ENCODE data around the gene VENTX.
"Not testable (repeated sequence)": the region's sequence is repeated elsewhere in the genome, so short reads cannot be mapped to it uniquely, and the experiment has no call there.

VENTX gene

DNA sequence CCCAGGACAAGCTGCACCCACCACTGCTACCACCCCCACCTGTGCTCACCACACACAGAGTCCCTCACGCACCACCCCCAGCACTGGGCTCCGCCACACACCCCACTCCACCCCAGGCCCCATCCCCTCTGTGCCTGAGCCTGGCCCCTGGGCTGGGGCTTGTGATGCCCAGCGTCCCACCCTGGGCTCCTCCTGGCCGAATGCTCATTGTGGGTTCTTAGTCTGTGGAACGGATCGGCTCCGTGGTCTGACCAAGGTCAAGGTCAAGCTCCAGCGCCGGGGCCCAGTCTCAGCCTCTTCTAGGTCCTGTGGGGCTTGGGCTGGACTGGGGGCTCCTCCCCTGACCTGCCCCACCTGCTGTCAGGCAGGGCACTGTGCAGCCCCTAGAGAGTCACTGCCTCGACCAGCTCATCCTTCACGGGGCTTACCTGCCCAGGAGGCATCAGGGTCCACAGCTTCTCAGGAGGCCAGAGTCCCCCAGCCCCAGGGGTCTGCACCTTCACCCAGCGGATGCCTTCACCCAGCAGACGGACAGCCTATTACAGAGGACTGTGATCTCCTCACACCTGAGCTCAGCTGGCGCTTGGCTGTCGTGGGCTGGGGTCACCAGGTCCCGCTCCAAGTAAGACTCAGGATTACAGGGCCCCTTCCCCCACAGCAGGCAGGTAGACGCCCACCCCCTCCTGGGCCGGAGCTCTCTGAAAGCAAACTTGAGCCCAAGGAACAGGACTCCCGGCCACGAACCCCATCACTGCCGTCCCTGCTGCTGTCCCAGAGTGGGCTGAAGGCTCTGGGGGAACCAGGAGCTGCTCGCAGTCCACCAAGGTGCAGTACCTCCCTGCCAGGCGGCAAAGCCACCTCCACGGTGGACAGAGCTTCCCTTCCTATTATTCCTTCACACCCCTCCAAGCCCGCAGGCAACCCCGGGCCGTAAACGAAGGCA, 22.9 kb upstream of the VENTX start:
- no peak for DNase-seq (ENCODE audit: low read depth, low spot score)

DNA sequence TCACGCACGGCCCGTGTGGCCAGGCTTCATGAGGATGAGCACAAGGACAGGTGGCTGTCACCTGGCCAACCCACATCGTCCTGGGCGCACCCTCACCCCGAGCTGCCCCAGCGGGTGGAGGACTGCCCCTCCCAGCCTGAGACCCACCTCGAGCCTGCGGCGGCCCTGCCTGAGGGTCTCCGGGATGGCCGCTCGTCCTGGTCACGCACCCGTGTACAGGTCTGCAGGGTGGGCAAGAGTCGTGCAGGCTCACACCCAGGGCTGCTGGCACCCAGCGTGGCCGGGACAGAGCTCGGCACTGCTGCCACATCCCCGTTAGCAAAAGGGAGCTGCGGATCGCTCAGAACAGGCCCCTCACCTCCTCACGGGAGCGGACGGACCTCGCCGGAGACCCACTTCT, 22.1 kb upstream of the VENTX start:
- no peak for DNase-seq (ENCODE audit: low read depth, low spot score)

DNA sequence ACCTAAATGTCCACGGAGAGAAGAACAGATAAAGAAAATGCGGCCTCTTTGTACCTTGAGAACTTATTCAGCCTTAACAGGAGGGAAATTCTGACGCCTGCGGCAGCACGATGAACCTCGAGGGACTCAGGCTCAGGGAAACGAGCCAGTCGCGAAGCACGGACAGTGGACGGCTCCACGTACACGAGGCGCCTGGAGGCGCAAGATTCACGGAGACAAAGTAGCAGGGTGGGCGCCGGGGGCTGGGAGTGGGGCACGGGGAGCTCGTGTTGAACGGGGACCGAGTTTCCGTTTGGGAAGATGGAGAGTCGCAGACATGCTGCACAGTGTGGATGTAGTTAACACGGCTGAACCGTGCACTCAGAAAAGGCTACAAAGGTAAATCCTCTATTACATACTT, 20.9 kb upstream of the VENTX start:
- no peak for DNase-seq (ENCODE audit: low read depth, low spot score)

DNA sequence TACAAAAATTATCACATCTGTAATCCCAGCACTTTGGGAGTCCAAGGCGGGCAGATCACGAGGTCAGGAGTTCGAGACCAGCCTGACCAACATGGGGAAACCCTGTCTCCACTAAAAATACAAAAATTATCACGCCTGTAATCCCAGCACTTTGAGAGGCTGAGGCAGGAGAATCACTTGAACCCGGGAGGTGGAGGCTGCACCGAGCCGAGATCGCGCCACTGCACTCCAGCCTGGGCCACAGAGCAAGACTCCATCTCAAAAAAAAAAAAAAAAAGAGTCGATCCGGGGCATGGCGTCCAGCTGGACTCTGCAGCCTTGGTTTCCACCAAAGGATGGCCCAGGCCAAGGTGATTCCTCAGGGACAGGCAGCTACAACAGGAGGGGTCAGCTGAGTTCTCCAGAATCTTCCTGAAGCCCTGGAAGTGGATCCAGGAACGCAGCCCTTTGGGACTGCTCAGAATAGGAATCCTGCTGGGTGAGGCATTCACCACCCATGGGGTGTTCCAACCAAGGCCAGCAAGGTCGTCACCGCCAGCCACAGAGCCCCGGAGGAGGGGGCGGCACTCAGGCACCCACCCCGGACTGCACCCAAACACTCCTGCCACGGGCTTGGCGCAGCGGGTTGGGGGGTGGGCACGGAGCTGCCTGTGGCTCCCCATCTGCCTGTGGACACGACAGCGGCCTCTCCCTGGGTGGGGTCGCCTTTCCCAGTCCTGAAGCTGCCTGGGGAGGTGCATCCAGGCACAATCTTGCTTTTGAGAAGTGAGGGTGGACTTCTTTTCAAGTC, 19.7 kb upstream of the VENTX start:
- DNase-seq (ENCODE audit: low read depth, low spot score), result no peak

DNA sequence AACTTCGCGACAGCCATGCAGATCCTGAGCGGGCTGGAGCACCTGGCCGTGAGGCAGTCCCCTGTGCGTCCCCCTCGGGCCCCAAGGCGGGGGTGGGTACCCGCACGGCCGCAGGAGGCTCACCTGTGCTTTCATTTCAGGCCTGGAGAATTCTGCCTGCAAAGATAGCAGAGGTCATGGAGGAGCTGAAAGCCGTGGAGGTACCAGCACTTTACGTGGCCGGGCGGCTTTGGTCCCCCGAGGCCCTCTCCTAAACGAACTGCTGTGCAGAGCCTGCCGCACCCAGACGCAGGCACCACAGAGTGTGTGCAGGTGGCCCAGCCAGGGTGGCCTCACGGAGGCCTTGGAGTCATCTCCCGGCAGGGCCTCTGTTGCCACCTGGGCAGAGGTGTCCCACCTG, 18.8 kb upstream of the VENTX start:
- no peak for DNase-seq (ENCODE audit: low read depth, low spot score)

DNA sequence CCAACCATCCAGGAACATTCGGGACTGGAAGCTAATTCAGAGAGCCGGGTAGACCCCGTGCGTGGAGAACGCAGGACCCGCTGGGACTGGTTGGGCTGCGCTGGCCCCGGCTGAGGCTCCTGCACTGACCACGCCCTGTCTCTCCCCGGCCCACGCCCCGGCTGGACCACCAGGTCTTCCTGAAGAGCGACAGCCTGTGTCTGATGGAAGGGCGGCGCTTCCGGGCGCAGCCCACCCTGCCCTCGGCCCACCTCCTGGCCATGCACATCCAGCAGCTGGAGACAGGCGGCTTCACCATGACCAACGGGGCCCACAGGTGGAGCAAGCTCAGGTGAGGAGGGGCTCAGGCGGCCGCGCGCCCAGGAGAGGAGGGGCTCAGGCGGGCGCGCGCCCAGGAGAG, 17.9 kb upstream of the VENTX start:
- peak; percentile 86 for DNase-seq (ENCODE audit: low read depth, low spot score)

DNA sequence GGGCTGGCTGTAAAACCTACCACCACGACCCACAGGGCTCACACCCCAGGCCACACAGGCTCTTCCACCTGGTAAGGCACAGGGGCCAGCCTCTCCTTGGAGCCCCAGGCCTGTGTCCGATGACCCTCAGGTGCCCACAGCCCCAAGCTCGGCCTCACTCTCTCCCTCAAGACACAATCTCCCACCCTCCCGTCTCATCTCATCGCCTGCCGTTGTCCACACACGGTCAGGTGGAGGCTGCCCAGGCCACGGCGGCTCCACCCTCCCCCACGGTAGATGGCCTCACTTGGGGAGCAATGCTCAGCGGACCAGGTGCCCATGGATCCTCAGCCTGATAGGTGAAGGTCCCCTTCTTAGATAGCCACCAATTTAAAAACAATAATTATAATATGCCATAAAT, 16.3 kb upstream of the VENTX start:
- no peak for DNase-seq (ENCODE audit: low read depth, low spot score)

DNA sequence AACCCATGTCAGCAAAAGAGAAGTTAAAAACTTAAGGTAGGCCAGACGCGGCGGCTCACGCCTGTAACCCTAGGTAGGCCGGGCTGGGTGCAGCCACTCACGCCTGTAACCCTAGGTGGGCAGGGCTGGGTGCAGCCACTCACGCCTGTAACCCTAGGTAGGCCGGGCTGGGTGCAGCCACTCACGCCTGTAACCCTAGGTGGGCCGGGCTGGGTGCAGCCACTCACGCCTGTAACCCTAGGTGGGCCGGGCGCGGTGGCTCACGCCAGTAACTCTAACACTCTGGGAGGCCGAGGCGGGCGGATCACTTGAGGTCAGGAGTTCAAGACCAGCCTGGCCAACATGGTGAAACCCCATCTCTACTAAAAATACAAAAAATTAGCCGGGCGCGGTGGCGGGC, 15.9 kb upstream of the VENTX start:
- DNase-seq (ENCODE audit: low read depth, low spot score), result not testable (repeated sequence)

DNA sequence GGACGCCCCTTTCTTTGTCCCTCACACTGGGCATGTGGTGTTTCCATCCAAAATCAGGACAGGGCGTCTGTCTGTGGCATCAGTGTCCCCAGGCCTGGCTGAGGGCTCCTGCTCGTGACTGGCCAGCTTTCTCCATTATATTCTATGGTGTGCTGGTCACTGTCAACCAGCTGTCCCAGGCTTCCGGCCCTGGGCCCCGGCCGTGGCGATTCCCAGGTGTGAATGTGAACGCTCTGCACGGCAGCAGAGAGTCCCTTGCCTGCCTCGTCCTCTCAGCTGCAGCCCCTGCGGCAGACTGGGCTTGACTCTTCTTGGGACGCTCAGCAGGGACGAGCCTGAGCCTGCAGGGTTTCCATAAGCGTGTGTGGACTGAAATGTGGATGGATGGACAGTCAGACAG, 13.6 kb upstream of the VENTX start:
- DNase-seq (ENCODE audit: low read depth, low spot score), result no peak

DNA sequence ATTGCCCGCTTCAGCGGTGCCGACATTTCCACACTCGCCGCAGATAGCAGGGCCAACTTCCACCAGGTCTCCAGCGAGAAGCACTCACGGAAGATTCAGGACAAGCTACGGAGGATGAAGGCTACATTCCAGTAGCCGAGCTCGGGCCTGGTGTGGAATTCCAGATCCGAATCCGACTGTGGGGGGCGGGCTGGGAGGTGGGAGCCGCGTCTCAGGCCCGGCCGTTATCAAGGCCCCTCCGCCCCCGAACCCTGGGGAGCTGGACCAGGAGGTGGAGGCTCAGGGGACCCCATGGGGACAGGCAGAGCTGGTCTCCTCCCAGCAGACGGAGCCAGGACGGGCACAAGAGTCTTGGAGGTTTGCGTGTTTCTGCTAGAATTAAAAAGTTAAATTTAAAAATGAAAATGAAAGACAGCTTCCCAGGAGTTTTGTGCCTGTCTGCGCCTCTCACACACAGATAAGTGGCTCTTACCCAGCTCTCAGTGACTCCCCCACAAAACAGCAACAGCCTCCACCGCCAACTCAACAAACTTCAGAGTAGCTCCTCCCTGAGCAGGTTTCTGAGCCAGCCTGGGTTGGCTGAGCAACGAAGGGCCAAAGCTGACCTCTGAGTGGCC, 12.8 kb upstream of the VENTX start:
- DNase-seq (ENCODE audit: low read depth, low spot score), result no peak

DNA sequence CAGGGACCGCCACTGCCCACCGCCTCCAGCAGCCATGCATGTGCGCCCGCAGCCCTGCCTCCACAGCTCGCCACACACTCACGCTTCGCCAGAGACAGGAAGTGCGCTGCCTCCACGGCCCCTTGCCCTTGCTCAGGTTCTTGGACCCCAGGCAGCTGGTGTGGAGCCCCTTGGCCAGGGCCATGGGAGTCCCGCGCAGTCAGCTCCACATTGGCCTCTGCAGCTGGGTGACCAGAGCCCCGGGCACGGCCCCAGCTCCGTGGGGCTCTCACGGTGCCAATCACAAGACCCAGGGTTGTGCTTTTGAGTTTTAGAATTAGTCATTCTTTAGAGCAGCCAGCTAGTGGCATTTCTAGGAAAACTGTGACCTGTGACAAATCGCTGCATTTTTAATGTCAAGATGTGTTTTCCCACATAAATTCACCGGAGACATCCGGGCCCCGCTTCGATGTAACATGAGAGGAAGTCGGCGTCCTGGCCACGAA, 11.9 kb upstream of the VENTX start:
- DNase-seq (ENCODE audit: low read depth, low spot score), result no peak

DNA sequence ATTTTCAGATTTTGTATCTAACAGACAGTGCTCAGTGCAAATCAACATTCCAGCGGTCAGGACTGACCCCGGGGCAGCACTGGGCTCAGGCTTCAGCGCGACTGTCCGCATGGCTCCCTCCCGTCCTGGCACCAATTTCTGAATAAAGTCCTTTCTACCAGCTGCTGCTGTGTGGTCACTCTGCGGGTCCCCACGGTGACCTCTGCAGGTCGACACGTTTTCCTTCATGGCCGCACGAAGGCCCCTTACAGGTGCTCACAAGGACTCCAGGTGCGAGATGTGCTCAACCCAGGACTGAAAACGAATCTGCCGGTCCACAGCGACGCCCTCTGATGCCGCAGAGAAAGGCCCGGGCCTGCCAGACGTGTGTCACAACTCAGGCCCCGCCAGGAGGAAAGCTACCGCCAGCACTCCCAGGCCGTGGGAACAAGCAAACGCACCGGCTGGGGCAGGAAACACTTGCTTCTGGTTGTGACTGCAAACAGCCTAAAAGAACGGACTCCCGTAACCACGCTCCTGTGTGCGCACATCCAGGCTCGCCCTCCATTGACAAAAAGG, 11.3 kb upstream of the VENTX start:
- peak; percentile 68 for DNase-seq (ENCODE audit: low read depth, low spot score)

DNA sequence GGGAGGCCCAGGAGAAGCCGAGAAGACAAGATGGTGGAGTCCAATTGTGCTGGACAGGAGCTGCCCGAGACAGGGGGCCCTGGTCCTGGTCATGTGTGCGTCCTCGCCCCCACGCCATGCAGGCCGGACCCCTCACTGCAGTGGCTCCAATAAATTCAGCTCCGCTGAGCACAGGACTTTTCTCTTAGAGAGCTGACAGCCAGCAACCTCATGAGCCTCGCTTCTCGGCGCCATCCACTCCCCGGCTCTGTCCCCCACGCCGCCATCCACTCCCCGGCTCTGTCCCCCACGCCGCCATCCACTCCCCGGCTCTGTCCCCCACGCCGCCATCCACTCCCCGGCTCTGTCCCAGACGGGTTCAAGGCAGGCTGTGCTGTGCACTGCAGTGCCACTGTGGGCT, 10.4 kb upstream of the VENTX start:
- DNase-seq (ENCODE audit: low read depth, low spot score), result no peak

DNA sequence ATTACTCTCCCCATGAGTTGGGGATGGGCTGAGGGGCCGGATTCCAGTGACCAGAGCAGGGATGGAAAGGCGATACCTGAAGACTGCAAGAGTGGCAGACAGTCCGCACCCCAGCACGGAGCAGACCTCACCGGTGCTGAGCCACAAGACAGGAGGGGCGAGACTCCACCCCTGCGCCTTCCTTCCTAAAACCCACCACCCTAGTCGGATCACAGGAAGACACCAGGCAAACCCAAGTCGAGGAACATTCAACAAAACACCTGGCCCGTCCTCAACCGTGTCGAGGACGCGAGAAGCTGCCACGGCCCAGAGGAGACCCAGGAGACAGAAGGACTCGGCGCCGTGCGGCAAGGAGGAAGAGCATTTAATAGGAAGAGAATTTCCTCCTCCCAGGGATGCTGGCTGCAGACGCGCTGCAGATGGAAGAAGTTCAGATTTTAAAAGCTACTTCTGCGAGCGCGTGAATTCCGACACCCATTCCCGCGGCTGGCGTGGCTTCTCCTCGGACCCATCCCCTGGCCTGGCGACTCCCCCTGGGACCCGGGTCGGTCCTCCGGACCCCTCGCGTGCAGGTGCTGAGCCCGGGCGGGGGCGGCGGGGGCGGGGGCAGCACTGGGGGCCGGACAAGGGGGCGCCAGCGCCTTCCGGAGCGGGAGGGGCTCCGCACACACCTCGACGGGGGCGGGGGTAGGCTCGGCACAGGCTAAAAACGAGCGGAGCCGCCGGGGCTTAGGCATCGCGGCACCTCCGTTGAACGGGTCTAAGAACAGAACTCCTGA, 8.2 kb upstream of the VENTX start:
- DNase-seq (ENCODE audit: low read depth, low spot score), result no peak

DNA sequence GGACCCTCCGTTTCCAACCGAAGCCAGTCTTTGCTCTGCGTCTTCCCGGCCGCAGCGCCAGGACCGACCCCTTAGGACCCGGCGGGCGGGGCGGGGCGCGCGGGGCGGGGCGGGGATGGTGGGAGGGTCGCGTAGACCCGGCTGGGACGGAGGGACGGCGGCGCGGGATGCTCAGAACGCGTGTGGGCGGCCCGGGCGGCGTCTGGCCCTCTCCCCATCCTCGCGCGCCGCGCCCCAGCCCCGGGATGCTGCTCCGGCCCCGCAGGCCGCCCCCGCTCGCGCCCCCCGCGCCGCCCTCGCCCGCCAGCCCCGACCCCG, 7.7 kb upstream of the VENTX start, which contains the start of gene UTF1:
TSS of gene UTF1 (plus strand) at position 174 of the 318 bp plus-strand sequence. CDS start at position 246, 72 bp downstream.
- DNase-seq (ENCODE audit: low read depth, low spot score), result no peak

DNA sequence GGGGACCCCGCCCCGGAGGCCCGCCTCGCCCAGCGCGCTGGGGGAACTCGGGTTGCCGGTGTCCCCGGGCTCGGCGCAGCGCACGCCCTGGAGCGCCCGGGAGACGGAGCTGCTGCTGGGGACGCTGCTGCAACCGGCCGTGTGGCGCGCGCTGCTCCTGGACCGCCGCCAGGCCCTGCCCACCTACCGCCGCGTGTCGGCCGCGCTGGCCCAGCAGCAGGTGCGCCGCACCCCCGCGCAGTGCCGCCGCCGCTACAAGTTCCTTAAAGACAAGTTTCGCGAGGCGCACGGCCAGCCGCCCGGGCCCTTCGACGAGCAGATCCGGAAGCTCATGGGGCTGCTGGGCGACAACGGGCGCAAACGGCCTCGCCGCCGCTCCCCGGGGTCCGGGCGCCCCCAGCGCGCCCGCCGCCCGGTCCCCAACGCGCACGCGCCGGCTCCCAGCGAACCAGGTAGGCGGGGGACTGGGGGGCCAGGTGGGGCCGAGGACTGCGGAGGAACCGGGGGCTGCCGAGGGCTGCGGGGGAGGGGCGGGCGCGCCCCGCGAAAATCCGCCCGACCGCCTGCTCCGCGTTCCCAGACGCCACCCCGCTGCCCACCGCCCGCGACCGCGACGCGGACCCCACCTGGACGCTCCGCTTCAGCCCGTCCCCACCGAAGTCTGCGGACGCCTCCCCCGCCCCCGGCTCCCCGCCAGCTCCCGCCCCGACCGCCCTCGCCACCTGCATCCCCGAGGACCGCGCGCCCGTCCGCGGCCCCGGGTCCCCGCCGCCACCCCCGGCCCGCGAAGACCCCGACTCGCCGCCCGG, 7.1 kb upstream of the VENTX start:
- no peak for DNase-seq (ENCODE audit: low read depth, low spot score)

DNA sequence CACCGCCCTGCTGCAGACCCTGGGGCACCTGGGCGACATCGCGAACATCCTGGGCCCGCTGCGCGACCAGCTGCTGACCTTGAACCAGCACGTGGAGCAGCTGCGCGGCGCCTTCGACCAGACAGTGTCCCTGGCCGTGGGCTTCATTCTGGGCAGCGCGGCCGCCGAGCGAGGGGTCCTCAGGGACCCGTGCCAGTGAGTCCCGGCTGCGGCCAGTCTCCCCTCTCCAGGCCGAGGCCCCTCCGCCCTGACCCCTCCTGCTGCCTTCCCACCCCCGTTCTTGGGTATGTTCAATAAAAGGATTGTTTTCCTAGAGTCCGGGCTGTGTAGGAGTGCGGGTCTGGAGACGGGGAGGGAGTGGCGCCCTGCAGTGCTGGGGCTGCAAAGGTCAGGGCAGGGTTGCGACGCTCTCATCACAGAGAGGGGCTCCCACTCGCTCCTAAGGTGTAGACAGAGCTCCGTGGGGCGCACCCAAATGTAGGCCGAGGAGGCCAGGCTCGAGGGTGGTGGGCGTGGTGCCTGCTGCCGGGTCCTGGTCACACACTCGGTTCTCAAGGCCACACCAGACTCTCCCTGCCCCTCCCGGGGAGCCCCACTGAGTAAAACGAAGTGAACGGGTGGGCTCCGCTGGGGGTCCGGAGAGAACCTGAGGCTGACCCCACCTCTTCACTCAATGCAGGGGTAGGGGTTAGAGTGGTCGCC, 6.3 kb upstream of the VENTX start:
- no peak for DNase-seq (ENCODE audit: low read depth, low spot score)

DNA sequence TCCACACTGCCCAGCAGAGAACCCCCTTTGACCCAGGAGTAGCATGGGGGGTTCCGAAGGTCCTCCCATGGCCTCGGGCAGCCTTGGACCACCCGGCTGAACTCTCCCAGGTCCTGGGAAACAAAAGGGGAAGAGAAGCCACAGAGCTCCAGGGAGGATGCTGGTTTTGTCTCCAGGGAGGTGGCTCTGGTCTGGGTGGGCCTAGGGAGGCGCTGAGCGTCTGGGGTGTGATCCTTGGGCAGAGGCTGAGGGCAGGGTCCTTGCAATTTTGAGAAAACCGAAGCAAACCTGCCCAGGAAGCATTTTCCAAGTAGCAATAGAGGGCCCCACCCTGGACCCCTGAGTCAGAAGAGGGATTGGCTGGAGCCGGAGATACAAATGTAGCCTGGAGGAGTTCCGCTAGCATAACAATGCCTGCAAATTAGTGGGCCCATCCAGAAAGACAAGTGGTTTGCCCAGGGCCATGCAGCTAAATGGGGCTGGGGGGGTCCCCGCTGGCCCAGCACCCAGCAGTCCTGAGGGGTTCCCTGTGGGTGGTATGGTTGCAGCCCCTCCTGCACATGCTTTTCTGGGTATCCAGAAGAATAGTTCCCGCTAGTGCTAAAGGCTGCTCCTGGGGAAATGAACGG, 5.6 kb upstream of the VENTX start:
- DNase-seq (ENCODE audit: low read depth, low spot score), result peak; percentile 82

DNA sequence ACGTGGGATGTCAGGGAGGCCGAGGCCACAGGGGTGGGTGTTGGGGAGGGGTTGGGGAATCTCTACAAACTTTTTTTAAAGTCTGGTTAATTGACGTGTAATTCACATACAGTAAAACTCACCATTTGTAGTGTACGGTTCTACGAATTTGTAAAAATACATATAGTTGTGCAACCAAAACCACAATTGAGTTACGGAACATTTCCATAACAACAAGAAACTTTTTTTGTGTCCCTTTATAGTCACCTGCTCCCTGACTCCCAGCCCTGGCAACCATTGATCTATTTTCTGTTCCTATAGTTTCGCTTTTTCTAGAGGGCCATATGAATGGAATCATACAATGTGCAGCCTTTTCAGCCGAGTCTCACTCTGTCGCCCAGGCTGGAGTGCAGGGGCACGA, 2.9 kb upstream of the VENTX start:
- not testable (repeated sequence) for DNase-seq (ENCODE audit: low read depth, low spot score)
